Lower leg skin (tissue), 4 donors: ENCODE measurements around the gene DCP1B. TPM values are rescaled to one million over a fixed set of nuclear protein-coding genes. Genes with fewer than 3 reads are reported as not detected.
A peak's percentile ranks its signal among the peaks of the same experiment; 100 is the strongest.

Source experiments
- DNase-seq, 2 donors: peaks; one replicate each; pipeline ENCODE4 v3.0.0-alpha.2; 2019; ENCODE audit warnings: low spot score in 2 of 2
- H3K4me3 ChIP-seq: fragments of 200-600 bp; sonication (generic); 2 replicates; pipeline ENCODE4 v1.5.1; 2017; ENCODE audit warnings: mild to moderate bottlenecking, low read depth; ENCODE audit not compliant: poor library complexity, severe bottlenecking
- POLR2A ChIP-seq, 2 donors: fragments of 450-650 bp; IDR thresholded peaks; one replicate each; pipeline ENCODE4 v1.6.1; 2016 to 2017; ENCODE audit warnings: antibody characterized with exemption in 2 of 2, mild to moderate bottlenecking in 1 of 2, moderate library complexity in 1 of 2
- WGBS, 2 donors: methylation state at CpG; one replicate each; pipeline ENCODE4 v1.1.5; 2018; 5-methylcytosine and 5-hydroxymethylcytosine counted together
- intact Hi-C: fragments of 100-400 bp; cut with DNase I; formaldehyde crosslinking; loops from one replicate; pipeline ENCODE4 v1.15.0; 2023; ENCODE audit warnings: low total_unique reads
- total RNA-seq, 4 donors: library from RNA; depleted of rRNA; stranded (reverse); fragments of >200 nt; gene quantifications; one replicate each; pipeline ENCODE4 v1.1.0, GENCODE V29; 2016
- TF ChIP-seq, protein P1 (sequence below), 3 donors: fragments of 450-650 bp; IDR thresholded peaks; one replicate each; pipeline ENCODE4 v1.5.1; 2016; ENCODE audit warnings: antibody characterized with exemption in 3 of 3, mild to moderate bottlenecking in 3 of 3, moderate library complexity in 2 of 3

The DCP1B gene
- total RNA-seq, 4 donors from 2014 or later, result 10.9 to 15.1 (median 13.5) TPM

DNA sequence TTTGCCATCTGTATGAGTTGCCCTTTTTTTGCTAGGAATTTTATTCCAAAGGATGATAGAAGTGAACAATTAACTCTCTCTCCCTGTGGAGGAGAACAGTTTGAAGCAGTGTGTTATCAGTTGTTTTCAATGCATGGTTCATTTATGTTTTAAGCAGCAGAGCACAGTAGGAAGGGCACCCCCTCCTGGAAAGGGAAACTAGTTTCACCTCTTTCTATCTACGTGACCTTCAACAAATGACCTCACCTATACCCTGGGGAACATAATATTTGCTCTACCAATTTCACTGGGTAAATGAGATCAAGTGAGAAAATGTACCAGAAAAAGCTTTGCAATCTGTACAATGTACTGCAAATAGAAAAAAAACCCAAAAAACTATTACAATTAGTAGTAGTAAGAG, 5.4 kb upstream of the DCP1B start:
- H3K4me3 ChIP-seq, result no peak overlapping the region
- WGBS, 2 donors, result 19 to 53% methylated on average over 1 of the region's 1 CpG

GRCh38 chr12:2008677-2009076, 4.4 kb upstream of the DCP1B start:
- no peak overlapping the region for H3K4me3 ChIP-seq
- no peak for DNase-seq
- 82 to 93% methylated on average over 5 of the region's 5 CpGs for WGBS, 2 donors
- intact Hi-C loops, result no loop called here
- TF ChIP-seq, protein P1, sequence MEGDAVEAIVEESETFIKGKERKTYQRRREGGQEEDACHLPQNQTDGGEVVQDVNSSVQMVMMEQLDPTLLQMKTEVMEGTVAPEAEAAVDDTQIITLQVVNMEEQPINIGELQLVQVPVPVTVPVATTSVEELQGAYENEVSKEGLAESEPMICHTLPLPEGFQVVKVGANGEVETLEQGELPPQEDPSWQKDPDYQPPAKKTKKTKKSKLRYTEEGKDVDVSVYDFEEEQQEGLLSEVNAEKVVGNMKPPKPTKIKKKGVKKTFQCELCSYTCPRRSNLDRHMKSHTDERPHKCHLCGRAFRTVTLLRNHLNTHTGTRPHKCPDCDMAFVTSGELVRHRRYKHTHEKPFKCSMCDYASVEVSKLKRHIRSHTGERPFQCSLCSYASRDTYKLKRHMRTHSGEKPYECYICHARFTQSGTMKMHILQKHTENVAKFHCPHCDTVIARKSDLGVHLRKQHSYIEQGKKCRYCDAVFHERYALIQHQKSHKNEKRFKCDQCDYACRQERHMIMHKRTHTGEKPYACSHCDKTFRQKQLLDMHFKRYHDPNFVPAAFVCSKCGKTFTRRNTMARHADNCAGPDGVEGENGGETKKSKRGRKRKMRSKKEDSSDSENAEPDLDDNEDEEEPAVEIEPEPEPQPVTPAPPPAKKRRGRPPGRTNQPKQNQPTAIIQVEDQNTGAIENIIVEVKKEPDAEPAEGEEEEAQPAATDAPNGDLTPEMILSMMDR (IDR thresholded peaks at IDR 0.05), result no peak
- no peak for TF ChIP-seq POLR2A (IDR thresholded peaks at IDR 0.05)

More for the DNA sequence above, 5.4 kb upstream of the DCP1B start:
- intact Hi-C loops, result no loop called here
- DNase-seq, result no peak
- TF ChIP-seq, protein P1 (IDR thresholded peaks at IDR 0.05), result no peak
- TF ChIP-seq POLR2A (IDR thresholded peaks at IDR 0.05), result no peak

- intact Hi-C loops, result no loop called here
- DNase-seq, result no peak
- TF ChIP-seq, protein P1 (IDR thresholded peaks at IDR 0.05), result no peak
- no peak for TF ChIP-seq POLR2A (IDR thresholded peaks at IDR 0.05)
- 0% methylated on average over 13 of the region's 13 CpGs for WGBS, 2 donors
- H3K4me3 ChIP-seq, result peak overlapping the region; percentile 99
Observed at GRCh38 chr12:2003676-2004112, 563 bp downstream of the DCP1B start.

DNA sequence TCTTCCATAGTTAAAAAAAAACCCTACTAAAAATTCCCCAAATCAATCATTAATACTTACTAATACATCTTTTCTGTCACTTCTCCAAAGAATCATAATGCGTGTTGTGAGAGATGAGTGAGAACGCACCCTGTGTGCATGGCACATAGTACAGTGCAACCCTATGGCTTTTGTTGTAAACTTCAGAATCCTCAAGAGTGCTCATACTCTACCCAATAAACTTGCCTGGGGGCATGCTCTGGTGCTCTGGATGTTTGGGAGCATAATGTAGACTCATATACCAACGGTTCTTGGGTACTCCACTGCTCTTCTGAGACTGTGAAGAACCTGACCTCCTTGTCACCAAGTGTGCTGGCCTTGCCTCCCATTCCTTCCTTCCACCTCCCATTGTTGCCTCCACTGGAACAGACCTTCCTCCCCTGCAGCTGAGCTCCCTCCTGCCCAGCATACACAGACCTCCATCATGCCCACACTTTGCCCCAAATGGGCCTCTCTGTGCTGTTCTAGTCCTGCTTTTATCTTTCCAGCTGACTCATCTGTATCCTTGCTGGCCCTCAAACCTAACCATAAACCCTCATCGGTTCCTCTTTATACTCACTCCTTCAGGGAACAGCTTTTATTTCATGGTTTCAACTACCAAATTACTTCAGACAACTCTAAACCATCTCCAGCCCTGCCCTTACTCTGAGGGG, 8.9 kb downstream of the DCP1B start:
- WGBS, 2 donors, result 90 to 92% methylated on average over 4 of the region's 4 CpGs
- no peak for DNase-seq

GRCh38 chr12:1994429-1995143, 9.7 kb downstream of the DCP1B start:
- 100% methylated on average over 1 of the region's 1 CpG for whole genome bisulfite sequencing, 2 donors
- DNase-seq, result no peak
- intact Hi-C loops, result no loop called here
- no peak overlapping the region for H3K4me3 ChIP-seq
- TF ChIP-seq, protein P1 (IDR thresholded peaks at IDR 0.05), result no peak
- no peak for TF ChIP-seq POLR2A (IDR thresholded peaks at IDR 0.05)

More for the DNA sequence above, 8.9 kb downstream of the DCP1B start:
- intact Hi-C loops, result no loop called here
- TF ChIP-seq, protein P1 (IDR thresholded peaks at IDR 0.05), result no peak
- no peak for TF ChIP-seq POLR2A (IDR thresholded peaks at IDR 0.05)
- no peak overlapping the region for H3K4me3 ChIP-seq
